NCI-H345 treated with DMSO at 0.1 percent for 48 hours (cell line): Measurements from ENCODE around the gene CRB3.

Experiments
- DNase-seq: peaks from one replicate; lab custom pipeline; 2025; ENCODE audit not compliant: unreplicated experiment; lab: John Stamatoyannopoulos, UW

The CRB3 gene

GRCh38 chr19:6431891-6432290 is 32.2 kb upstream of the CRB3 start:
- DNase-seq: no peak

GRCh38 chr19:6433165-6433564 is 30.9 kb upstream of the CRB3 start:
- DNase-seq: no peak

GRCh38 chr19:6433663-6434062 is 30.4 kb upstream of the CRB3 start, which contains the start of gene SLC25A41:
Gene SLC25A41 (minus strand): TSS chr19:6433763. CDS start chr19:6433693, 70 bp downstream.
- DNase-seq: no peak

- DNase-seq: no peak
These were observed 24.3 kb upstream of the CRB3 start for GRCh38 chr19:6439743-6440142.

GRCh38 chr19:6440905-6441304 is 23.2 kb upstream of the CRB3 start:
- DNase-seq: no peak

GRCh38 chr19:6442087-6442688 is 21.9 kb upstream of the CRB3 start:
- no peak for DNase-seq

- no peak for DNase-seq
These were observed 20.1 kb upstream of the CRB3 start for GRCh38 chr19:6443986-6444385.

- no peak for DNase-seq
These were observed 17.6 kb upstream of the CRB3 start for GRCh38 chr19:6446452-6446851.

- DNase-seq: no peak
These were observed 16.0 kb upstream of the CRB3 start for GRCh38 chr19:6448045-6448444.

GRCh38 chr19:6450166-6450565 is 13.9 kb upstream of the CRB3 start:
- DNase-seq: no peak

- no peak for DNase-seq
These were observed 12.4 kb upstream of the CRB3 start for GRCh38 chr19:6451583-6452222.

GRCh38 chr19:6452223-6452614 is 11.9 kb upstream of the CRB3 start:
- no peak for DNase-seq

GRCh38 chr19:6452899-6453298 is 11.2 kb upstream of the CRB3 start:
- no peak for DNase-seq

- no peak for DNase-seq
These were observed 10.0 kb upstream of the CRB3 start for GRCh38 chr19:6453951-6454565.

- DNase-seq: no peak
These were observed 8.1 kb upstream of the CRB3 start for GRCh38 chr19:6455924-6456323.

GRCh38 chr19:6457958-6458694 is 5.9 kb upstream of the CRB3 start:
- no peak for DNase-seq

GRCh38 chr19:6458695-6459261 is 5.3 kb upstream of the CRB3 start:
- DNase-seq: no peak

- peak; percentile 71 for DNase-seq
These were observed 4.6 kb upstream of the CRB3 start, which contains the start of gene SLC25A23 for GRCh38 chr19:6459262-6460098. Gene SLC25A23 (minus strand): TSS chr19:6459792. CDS start chr19:6459628, 164 bp downstream.

GRCh38 chr19:6460099-6460884 is 3.8 kb upstream of the CRB3 start:
- DNase-seq: peak; percentile 95

GRCh38 chr19:6465006-6465405 is 935 bp downstream of the CRB3 start:
- no peak for DNase-seq
